Activated naive CD4-positive, alpha-beta T cell treated with anti-CD3 and anti-CD28 coated beads, Interleukin-2, amount 10 ng/mL, durations not matched to agents 5 hours and 36 hours (primary cell): ENCODE measurements around the gene ZNF560. TPM values are rescaled to one million over a fixed set of nuclear protein-coding genes. Genes with fewer than 3 reads are reported as not detected.

ENCODE experiments used
- total RNA-seq, 2 experiments: library from RNA; stranded (reverse); gene quantifications; one replicate each; pipeline ENCODE4 v1.2.3, GENCODE V29; 2021

ZNF560 gene
- not detected for total RNA-seq

GRCh38 chr19:9498183-9498902 lies at the start of gene ZNF560:
ZNF560 (minus strand) TSS chr19:9498616; CDS start chr19:9475313, 23,303 bp downstream.

GRCh38 chr19:9538183-9539058 lies 40.0 kb upstream of the ZNF560 start, which contains the start of gene ZNF426:
ZNF426 (minus strand) TSS chr19:9538645; CDS start chr19:9536232, 2,413 bp downstream.

DNA sequence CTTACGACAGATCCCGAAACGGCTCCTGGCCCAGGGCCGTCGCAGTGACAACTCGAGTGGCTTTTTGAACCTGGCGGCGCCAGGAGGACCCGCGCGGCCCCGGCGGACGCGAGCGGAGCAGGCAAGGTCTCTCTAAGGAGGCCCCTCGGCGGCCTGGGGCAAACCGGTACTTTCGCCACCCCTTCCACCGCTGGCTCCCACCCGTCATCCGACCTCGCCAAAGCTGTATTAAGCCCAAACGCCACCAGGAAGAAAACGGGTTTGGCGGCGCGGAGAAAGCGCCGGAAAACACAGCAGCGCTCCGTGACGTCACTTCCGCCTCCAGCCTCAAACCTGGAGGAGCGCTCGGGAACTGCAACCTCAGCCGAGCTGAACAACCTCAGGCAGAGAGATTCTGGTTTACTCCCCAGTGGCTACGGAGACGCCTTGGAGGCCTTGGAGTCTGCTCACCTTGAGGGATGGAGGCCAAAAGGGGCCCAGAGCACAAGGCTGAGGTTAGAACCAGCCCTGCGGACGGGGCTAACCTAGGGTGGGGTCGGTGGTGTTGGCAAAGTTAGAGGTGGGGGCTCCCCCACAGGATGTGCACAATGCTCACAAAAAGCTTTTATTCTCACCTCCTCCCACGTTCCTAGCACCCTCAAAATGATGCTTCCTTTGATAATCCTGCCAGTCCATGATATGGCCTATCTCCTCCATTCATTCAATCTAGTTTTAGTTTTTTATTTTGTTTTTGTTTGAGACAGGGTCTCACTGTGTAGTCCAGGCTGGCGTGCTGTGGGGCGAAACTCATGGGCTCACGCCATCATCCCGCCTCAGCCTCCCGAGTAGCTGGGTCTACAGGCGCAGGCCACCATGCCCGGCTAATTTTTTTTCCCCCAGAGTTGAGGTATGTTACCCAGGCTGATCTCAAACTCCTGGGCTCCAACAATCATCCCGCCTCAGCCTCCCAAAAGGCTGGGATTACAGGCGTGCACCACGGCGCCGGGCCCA lies 62.8 kb downstream of the ZNF560 start, which contains the start of gene ZNF266:
TSS of gene ZNF266 (minus strand) at position 295 of the 990 bp plus-strand sequence. CDS start 15,484 bp downstream, outside the sequence.

Other genes with a start within 250 kb of the ZNF560 start
- not detected for gene OR7E24, start 247.7 kb downstream of the ZNF560 start, total RNA-seq
- 10 to 100 TPM in 1 of 2 experiments, 1 to 10 TPM in 1; 9.4 to 10.1 TPM for gene ZNF699, start 188.8 kb downstream of the ZNF560 start, total RNA-seq
- 10 to 100 TPM; 15.3 to 20.1 TPM for gene ZNF559, start 174.4 kb downstream of the ZNF560 start, total RNA-seq
- gene ZNF177, start 135.6 kb downstream of the ZNF560 start, total RNA-seq: under 1 TPM; 0.45 to 0.75 TPM
- 10 to 100 TPM; 34.7 to 38.0 TPM for gene ZNF266, start 63.0 kb downstream of the ZNF560 start, total RNA-seq
- gene ZNF426, start 40.0 kb upstream of the ZNF560 start, total RNA-seq: 10 to 100 TPM; 15.5 to 16.5 TPM
- 10 to 100 TPM; 52.5 to 57.5 TPM for gene ZNF121, start 85.9 kb upstream of the ZNF560 start, total RNA-seq
- gene ZNF561, start 122.6 kb upstream of the ZNF560 start, total RNA-seq: 10 to 100 TPM; 30.2 to 32.4 TPM
- gene ZNF562, start 176.5 kb upstream of the ZNF560 start, total RNA-seq: 10 to 100 TPM; 16.1 to 17.0 TPM